PC-3 (cell line): ENCODE measurements around the gene MAGI1.

Source experiments
- EZH2phosphoT487 ChIP-seq: fragments of 300-600 bp; sonication (generic); IDR thresholded peaks from 2 replicates; pipeline ENCODE4 v1.6.1; 2018; ENCODE audit warnings: mild to moderate bottlenecking, antibody characterized with exemption, low read length, borderline replicate concordance
- TF ChIP-seq, protein P1 (sequence below): fragments of 300-600 bp; sonication (generic); conservative IDR thresholded peaks from 2 replicates; pipeline ENCODE4 v1.5.1; 2017; ENCODE audit warnings: antibody characterized with exemption, low read depth, mild to moderate bottlenecking, low read length

DNA sequence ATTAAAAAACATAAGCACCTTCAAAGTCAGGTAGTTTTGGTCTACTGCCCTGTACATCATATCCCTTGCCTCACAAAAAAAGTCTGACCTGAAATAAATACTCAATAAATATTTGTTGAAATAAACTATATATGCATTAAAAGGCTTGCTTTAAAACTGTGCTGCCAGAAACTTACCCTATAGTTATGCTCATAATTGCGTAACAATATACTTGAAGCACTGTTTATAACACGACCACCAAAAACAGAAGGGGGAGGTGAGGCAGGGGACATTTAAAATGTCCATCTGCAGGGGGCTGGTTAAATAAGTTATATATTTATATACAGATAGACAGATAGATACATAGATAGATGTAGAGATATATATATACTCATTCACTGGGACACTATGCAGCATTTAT, 549.5 kb downstream of the MAGI1 start:
- TF ChIP-seq, protein P1, sequence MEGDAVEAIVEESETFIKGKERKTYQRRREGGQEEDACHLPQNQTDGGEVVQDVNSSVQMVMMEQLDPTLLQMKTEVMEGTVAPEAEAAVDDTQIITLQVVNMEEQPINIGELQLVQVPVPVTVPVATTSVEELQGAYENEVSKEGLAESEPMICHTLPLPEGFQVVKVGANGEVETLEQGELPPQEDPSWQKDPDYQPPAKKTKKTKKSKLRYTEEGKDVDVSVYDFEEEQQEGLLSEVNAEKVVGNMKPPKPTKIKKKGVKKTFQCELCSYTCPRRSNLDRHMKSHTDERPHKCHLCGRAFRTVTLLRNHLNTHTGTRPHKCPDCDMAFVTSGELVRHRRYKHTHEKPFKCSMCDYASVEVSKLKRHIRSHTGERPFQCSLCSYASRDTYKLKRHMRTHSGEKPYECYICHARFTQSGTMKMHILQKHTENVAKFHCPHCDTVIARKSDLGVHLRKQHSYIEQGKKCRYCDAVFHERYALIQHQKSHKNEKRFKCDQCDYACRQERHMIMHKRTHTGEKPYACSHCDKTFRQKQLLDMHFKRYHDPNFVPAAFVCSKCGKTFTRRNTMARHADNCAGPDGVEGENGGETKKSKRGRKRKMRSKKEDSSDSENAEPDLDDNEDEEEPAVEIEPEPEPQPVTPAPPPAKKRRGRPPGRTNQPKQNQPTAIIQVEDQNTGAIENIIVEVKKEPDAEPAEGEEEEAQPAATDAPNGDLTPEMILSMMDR, result no peak
- TF ChIP-seq EZH2phosphoT487, result no peak
